Measurements from ENCODE around the gene CCDC87.
"Not testable (repeated sequence)": the region's sequence is repeated elsewhere in the genome, so short reads cannot be mapped to it uniquely, and the experiment has no call there.

The CCDC87 gene

DNA sequence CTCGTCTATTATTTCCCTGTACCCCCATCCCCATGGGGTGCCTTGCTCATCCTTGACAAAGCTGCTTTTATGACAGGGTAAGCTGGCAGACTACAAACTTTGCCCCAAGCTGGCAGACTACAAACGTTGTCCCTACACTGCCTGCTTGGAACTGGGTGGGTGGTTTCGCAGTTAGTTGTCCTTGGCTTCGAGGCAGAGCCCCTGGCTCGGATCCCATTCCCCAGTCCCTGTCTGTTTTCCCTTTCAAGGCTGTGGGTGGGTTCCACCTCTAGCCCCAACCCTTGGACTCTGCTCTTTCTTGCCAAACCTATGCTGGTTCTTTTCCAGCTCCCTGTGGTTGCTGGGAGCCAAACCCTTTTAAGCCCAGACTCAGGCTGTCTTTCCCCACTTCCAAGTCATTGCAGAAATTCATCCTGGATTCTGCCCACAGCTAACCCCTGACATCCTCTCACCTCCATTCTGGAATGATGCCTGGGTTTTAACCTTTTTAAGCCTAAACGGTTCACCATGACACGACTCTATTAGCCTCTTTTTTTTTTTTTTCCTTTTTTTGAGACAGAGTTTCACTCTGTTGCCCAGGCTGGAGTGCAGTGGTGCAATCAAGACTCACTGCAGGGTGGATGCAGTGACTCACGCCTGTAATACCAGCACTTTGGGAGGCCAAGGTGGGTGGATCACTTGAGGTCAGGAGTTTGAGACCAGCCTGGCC lies 14.4 kb upstream of the CCDC87 start:
- no peak overlapping the region for H3K4me3 ChIP-seq (ENCODE audit: low read depth, low read length)
- peak; percentile 89 for DNase-seq (ENCODE audit: low read depth, low spot score)
- TF ChIP-seq, protein P1, sequence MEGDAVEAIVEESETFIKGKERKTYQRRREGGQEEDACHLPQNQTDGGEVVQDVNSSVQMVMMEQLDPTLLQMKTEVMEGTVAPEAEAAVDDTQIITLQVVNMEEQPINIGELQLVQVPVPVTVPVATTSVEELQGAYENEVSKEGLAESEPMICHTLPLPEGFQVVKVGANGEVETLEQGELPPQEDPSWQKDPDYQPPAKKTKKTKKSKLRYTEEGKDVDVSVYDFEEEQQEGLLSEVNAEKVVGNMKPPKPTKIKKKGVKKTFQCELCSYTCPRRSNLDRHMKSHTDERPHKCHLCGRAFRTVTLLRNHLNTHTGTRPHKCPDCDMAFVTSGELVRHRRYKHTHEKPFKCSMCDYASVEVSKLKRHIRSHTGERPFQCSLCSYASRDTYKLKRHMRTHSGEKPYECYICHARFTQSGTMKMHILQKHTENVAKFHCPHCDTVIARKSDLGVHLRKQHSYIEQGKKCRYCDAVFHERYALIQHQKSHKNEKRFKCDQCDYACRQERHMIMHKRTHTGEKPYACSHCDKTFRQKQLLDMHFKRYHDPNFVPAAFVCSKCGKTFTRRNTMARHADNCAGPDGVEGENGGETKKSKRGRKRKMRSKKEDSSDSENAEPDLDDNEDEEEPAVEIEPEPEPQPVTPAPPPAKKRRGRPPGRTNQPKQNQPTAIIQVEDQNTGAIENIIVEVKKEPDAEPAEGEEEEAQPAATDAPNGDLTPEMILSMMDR (IDR thresholded peaks at IDR 0.05; ENCODE audit: low read depth, low read length): no peak
- in situ Hi-C loops (cut with HindIII; ENCODE audit: low sequenced_read_pairs): no loop called here

DNA sequence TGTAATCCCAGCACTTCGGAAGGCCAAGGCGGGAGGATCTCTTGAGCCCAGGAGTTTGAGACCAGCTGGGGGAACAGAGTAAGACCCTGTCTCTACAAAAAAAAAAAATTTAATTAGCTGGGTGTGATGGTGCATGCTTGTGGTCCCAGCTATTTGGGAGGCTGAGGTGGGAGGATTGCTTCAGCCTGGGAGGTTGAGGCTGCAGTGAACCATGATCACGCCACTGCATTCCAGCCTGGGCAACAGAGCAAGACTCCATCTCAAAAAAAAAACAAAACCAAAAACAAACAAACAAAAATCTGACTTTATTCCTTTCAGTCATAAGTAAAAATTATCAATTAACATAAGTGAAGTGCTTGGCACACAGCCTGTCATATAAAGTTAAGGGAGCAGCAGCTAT lies 13.7 kb upstream of the CCDC87 start:
- in situ Hi-C loops (cut with HindIII; ENCODE audit: low sequenced_read_pairs); DNase-seq (ENCODE audit: low read depth, low spot score); H3K4me3 ChIP-seq (ENCODE audit: low read depth, low read length): not testable (repeated sequence)

DNA sequence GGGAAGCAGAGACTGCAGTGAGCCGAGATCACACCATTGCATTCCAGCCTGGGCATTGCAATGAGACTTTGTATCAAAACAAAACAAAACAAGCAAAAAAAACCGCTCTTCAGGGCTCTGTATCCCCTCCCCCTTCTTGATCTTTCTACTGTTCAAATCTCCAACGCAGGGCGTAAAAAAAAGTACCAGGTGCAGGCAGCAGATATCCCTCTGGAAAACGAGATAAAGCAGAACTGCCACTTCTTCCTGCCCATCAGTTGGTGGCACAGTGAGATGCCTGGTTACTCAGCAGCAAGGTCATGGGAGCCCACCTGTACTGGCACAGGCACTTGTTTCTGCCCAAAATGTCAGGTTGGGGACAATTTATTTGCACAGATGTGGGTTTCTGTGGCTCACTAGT lies 11.3 kb upstream of the CCDC87 start:
- TF ChIP-seq, protein P1 (IDR thresholded peaks at IDR 0.05; ENCODE audit: low read depth, low read length): no peak
- H3K4me3 ChIP-seq (ENCODE audit: low read depth, low read length): no peak overlapping the region
- no peak for DNase-seq (ENCODE audit: low read depth, low spot score)
- in situ Hi-C loops (cut with HindIII; ENCODE audit: low sequenced_read_pairs): no loop called here

DNA sequence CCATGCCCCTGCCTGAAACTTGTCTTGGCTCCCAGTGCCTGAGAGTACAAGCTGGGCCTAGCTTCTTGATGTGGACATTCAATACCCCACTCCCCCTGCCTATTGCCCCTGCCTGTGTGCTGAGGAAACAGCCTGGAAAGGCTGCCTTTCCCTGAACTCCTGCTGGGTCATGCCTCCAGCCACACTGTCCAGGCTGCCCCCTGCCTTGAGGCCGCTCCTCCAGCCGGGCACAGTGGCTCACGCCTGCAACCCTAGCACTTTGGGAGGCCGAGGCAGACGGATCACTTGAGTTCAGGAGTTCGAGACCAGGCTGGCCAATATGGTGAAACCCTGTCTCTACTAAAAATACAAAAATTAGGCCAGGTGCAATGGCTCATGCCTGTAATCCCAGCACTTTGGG lies 10.2 kb upstream of the CCDC87 start:
- H3K4me3 ChIP-seq (ENCODE audit: low read depth, low read length): no peak overlapping the region
- no peak for DNase-seq (ENCODE audit: low read depth, low spot score)
- in situ Hi-C loops (cut with HindIII; ENCODE audit: low sequenced_read_pairs): no loop called here
- TF ChIP-seq, protein P1 (IDR thresholded peaks at IDR 0.05; ENCODE audit: low read depth, low read length): no peak

DNA sequence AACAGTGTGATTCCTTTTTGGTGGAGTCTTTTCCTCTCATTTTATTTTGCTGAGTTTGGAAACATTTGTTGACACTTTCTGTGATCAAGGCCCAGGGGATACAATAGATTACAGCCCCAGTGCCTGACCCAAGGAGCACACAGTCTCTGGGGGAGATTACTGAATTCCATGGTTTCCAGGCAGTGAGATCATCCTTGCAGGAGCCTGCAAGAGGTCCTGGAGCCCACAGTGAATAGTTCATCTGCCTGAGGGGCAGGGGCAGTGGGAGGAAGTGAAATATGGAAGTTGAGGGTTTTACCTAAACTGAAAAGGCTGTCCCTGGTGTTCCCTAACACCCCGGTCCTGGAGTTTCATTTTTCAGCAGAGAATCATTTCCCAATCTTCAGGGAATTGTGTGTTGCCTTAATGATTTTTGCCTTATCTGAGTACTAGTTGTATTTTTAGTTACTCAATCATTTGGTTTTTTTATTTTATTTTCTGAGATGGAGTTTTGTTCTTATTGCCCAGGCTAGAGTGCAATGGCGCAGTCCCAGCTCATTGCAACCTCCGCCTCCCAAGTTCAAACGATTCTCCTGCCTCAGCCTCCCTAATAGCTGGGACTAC lies 7.9 kb upstream of the CCDC87 start:
- H3K4me3 ChIP-seq (ENCODE audit: low read depth, low read length): no peak overlapping the region
- DNase-seq (ENCODE audit: low read depth, low spot score): peak; percentile 49
- TF ChIP-seq, protein P1 (IDR thresholded peaks at IDR 0.05; ENCODE audit: low read depth, low read length): no peak
- in situ Hi-C loops (cut with HindIII; ENCODE audit: low sequenced_read_pairs): no loop called here

DNA sequence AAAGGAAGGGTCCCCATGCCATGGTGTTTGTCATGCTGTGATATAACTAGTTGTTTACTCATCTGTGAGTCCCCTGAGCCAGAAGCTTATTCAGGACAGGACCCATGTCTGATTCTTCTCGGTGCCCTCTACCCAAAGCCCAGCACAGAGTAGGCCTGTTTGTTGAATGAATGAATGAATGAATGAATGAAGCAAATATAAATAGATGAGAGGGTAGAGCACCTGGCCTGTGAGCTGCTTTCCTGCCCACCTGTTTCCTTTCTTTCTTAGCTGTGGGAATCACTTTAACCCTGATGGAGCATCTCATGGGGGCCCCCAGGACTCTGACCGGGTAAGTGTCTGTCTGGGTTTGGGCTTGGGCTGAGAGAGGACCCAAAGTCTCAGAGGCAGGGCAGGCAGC lies 7.4 kb upstream of the CCDC87 start:
- TF ChIP-seq, protein P1 (IDR thresholded peaks at IDR 0.05; ENCODE audit: low read depth, low read length): no peak
- in situ Hi-C loops (cut with HindIII; ENCODE audit: low sequenced_read_pairs): no loop called here
- H3K4me3 ChIP-seq (ENCODE audit: low read depth, low read length): no peak overlapping the region
- no peak for DNase-seq (ENCODE audit: low read depth, low spot score)

DNA sequence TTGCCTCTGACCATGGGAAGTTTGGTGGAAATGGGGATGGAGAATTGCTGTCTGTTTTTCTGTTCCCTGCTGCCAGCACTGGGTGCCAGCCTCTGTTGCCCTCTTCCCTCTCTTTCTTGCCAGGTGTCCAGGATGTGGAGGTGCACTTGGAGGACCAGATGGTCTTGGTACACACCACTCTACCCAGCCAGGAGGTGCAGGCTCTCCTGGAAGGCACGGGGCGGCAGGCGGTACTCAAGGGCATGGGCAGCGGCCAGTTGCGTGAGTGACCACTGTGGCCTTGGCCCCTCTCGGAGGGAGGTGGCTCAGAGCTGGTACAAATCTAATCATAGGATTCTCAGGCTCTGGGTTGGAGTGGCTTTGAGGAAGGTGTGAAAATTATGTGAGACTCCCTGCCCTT lies 6.1 kb upstream of the CCDC87 start:
- no peak overlapping the region for H3K4me3 ChIP-seq (ENCODE audit: low read depth, low read length)
- no peak for DNase-seq (ENCODE audit: low read depth, low spot score)
- in situ Hi-C loops (cut with HindIII; ENCODE audit: low sequenced_read_pairs): no loop called here
- TF ChIP-seq, protein P1 (IDR thresholded peaks at IDR 0.05; ENCODE audit: low read depth, low read length): no peak
